Fibroblast of upper back skin (primary cell): ENCODE measurements around the gene PIGA.
"Not testable (repeated sequence)": the region's sequence is repeated elsewhere in the genome, so short reads cannot be mapped to it uniquely, and the experiment has no call there.

Experiments used
- DNase-seq: peaks from one replicate; pipeline ENCODE4 v3.0.0-alpha.2; 2013

Gene PIGA

GRCh38 chrX:15320297-15320696 lies 15.0 kb downstream of the PIGA start:
- no peak for DNase-seq

GRCh38 chrX:15319075-15319474 lies 16.2 kb downstream of the PIGA start:
- no peak for DNase-seq

- DNase-seq = no peak
Observed at GRCh38 chrX:15315509-15315908, 19.8 kb downstream of the PIGA start, which contains the start of gene ASB11. ASB11 (minus strand) TSS chrX:15315640; CDS start chrX:15315605, 35 bp downstream.

GRCh38 chrX:15314472-15314871 lies 20.9 kb downstream of the PIGA start:
- no peak for DNase-seq

GRCh38 chrX:15311119-15311518 lies 24.2 kb downstream of the PIGA start:
- DNase-seq = no peak

- peak; percentile 8 for DNase-seq
Observed at GRCh38 chrX:15310117-15310516, 25.2 kb downstream of the PIGA start.

- DNase-seq = not testable (repeated sequence)
Observed at GRCh38 chrX:15305899-15306298, 29.4 kb downstream of the PIGA start.

GRCh38 chrX:15301924-15302323 lies 33.4 kb downstream of the PIGA start:
- no peak for DNase-seq

GRCh38 chrX:15299941-15300851 lies 35.1 kb downstream of the PIGA start:
- DNase-seq = no peak

GRCh38 chrX:15298780-15299179 lies 36.5 kb downstream of the PIGA start:
- no peak for DNase-seq

- no peak for DNase-seq
Observed at GRCh38 chrX:15298201-15298600, 37.1 kb downstream of the PIGA start.

GRCh38 chrX:15293451-15293850 lies 41.9 kb downstream of the PIGA start:
- DNase-seq = no peak

GRCh38 chrX:15292861-15293260 lies 42.5 kb downstream of the PIGA start:
- no peak for DNase-seq

GRCh38 chrX:15277604-15278003 lies 57.7 kb downstream of the PIGA start:
- DNase-seq = no peak

- DNase-seq = no peak
Observed at GRCh38 chrX:15274946-15275345, 60.4 kb downstream of the PIGA start.

- not testable (repeated sequence) for DNase-seq
Observed at GRCh38 chrX:15273275-15273674, 62.0 kb downstream of the PIGA start.

- no peak for DNase-seq
Observed at GRCh38 chrX:15271757-15272156, 63.6 kb downstream of the PIGA start.

GRCh38 chrX:15269618-15270521 lies 65.5 kb downstream of the PIGA start, which contains the start of gene ASB9:
ASB9 (minus strand) TSS chrX:15270083; CDS start chrX:15269874, 209 bp downstream.
- peak; percentile 60 for DNase-seq
